Measurements from ENCODE around the gene COX4I1.

COX4I1 gene

DNA sequence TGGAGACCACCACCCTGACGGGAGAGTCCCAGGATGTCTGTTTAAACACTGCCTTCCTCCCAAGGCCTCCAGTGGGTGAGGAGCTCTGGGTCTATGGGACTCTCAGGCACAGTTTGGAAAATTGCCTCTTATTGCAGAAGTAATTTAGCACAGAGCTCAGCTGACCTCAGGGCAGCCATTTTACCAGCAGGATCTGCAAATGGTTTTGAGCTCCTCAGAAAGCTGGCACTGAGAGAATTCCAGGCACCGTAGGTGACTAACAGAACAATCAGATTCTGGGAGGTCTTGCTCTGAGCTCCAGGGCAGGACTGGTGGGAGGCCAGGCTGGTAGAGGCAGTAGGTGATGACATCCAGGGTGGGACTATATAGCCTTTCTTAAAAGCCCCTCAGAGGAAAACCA, 31.3 kb upstream of the COX4I1 start:
- no peak for DNase-seq

DNA sequence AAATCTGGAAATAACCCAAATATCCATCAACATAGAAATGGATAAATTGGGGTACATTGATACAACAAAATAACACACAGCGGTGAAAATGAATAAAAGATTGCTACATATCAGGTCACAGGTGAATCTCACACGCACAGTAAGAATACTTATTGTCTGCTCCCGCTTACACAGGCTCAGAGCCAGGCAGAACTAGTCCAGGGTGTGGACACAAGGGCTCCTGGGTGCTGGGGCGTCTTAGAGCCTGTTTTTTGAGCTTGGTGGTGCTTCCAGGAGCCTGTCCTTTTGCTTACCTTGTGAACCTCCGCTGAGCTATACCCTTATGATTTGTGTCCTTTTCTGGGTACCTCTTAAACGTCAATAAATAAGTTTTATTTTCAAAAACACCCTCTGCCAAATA, 28.8 kb upstream of the COX4I1 start:
- no peak for DNase-seq

DNA sequence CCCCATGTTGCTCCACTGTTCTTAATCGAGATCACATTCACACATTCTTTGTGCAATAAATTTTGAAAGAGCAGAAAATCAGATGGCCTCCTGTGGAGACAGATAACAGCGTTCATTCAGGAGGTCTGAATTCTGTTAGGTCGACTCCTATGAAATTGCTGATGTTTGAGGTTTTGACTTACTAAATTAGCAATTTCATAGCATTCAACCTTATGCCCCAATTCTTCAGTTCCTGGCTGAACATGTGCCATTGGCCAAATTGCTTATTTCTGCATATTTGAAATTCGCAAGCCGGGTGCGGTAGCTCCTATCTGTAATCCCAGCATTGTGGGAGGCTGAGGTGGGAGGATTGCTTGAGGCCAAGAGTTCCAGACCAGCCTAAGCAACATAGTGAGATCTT, 26.5 kb upstream of the COX4I1 start:
- no peak for DNase-seq

DNA sequence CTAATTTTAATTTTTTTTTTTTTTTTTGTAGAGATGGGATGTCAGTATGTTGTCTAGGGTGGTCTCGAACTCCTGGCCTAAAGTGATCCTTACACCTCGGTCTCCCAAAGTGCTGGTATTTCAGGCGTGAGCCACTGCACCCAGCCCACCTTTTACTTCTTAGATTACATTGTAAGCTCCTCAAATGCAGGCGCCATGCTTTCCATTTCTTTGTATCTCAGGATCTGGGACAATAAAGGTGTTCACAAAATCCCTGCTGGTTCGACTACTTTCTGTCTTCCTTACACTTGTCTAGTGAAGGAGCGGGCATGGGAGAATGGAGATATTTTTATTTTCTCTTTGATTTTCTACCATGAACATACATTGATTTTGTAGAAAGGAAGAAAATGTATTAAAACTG, 25.4 kb upstream of the COX4I1 start:
- no peak for DNase-seq

DNA sequence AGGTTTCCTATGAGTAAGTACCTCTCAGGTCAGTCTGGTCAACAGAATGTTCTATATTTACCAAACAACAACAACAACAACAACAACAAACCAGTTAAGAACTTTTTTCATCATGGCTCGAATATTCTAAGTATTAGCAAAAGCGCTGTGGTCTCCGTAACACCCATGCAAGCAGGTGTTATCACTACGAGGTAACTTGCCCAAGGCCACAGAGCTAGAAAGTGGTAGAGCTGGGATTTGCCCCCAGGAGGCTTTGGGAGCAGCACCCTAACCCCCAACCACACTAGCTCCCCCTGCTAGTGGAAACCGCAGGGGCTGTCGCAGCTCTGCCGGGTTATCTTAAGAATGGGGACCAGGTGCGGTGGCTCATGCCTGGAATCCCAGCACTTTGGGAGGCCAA, 24.7 kb upstream of the COX4I1 start:
- DNase-seq = no peak

DNA sequence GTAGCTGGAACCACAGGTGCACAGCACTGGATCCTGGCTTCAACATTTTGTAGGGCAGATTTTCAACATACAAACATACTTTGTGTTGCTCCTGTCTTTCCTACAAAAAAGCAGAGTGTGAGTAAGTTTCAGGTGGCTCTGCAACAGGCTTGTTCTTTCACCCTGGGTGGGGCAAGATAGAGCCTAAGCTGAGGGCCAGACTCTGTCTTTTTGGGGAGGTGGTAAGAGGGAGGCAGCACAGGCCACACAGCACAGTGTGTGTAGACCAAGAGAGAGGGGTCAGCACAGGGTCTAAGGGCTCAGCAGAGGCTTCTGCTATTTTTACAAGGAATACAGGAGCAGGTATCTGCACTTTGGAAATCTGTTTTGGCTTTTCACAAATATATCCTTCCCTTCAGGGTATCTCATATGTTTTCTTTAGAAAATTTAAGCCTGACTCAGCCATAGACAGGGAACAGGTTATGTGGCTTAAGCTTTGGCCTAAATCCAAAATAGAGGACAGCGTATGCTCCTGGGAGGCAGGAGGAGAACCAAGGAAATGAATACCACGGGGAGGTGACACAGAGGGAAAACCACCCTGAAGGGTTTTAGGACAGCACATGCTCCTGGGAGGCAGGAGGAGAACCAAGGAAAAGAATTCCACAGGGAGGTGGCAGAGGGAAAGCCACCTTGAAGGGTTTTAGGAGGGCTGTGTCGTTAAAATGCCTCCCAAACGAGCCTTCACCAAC, 21.7 kb upstream of the COX4I1 start:
- no peak for DNase-seq

DNA sequence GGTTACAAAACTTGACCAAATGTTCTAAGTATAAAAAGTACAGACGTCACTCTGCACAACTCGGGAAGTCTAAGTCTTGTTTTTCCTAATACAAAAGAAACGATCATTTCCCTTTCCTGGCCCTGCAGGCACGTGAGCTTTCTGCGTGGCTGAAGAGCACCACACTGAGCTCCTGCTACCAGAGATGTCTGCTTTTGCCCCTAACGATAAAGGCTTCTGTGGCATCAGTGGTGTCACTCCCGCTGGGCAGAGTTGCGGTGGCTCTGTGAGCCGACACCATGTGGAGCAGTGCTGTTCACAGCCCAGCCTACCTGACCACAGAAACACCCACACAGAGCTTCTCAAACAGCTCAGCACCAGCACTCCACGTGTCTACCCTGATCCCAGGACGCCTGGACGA, 20.6 kb upstream of the COX4I1 start:
- no peak for DNase-seq

DNA sequence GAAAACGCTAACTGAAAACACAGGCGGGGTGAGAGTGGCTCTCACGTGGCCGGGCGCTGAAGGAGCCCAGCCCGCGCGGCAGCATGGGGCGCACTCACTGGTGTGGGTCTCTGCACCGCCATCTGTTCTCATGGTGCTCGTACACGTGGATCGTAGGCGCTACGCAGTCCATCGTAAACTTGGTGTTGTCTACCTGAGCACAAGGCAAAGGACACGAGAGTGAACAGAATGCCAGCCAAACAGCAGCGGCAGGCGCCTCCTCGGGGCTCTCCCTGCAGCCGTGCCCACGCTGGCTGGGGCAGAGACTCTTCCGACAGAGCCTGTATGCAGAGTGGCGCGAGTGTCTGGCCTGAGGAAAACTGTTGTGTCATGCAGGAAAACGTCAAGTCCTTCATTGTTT, 19.2 kb upstream of the COX4I1 start:
- DNase-seq = no peak

DNA sequence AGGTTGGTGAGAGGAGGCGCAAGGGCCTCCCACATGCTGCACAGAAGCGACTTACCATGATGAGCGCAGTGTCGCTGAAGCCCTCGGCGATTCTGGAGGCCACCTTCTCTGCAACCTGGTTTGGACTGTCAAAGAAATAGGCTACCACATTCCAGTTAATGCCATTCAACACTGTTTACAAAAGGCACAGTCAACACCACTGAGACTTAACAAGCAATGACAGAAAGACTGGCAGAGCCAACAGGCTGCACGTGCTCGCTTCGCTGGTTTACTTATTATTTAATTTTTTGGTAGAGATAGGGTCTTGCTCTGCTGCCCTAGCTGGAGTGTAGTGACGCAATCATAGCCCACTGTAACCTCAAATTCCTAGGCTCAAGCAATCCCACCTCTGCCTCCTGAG, 18.3 kb upstream of the COX4I1 start:
- no peak for DNase-seq

DNA sequence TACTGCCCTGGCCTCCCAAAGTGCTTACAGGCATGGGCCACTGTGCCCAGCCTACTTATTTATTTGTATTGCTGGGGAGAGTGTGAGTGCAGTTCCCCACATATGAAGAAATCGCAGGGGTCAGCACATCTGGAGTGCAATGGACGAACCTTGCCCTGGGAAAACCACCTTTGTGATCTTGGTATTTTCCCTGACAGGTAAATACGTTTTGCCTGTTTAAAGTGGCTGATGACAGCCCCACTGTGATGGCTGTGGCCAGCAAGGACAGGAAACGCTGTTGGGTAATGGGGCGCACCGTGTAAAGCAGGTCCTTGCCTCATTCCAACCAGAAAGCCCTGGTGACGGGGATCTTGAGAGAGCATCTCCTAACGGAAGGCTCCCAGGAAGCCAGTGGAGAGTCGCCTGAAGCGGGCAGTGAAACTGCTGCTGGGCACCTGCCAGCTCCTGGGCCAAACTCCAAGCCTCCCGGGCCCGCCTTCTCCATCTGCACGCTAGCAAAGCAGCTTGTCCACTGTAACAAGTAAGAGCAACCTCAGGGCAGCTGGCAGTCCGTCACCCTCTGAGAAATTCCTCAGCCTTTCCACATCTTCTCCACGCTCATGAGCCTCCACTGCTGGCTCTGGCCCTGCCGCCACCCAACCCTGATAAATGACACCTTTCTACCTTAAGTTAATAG, 17.7 kb upstream of the COX4I1 start:
- DNase-seq = no peak

DNA sequence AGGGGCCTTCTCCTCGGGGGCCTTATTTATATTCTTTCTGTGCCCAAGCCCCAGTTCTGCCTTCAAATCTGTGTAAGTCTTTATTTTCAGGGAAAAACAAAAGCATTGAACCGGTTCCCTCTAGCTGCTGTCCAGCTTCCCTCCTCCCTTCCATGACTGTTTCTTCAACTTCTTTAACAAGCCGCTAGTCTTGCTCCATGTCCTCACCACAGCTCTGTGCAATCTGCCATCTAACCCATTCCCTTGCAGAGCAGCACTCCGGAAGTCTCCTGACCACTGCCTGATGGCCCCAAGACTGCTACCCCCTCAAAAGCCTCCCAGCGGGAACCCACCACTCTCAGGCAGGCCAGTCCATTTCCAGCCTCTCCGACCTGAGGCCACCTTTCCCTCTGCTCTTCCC, 17.0 kb upstream of the COX4I1 start:
- DNase-seq = no peak

DNA sequence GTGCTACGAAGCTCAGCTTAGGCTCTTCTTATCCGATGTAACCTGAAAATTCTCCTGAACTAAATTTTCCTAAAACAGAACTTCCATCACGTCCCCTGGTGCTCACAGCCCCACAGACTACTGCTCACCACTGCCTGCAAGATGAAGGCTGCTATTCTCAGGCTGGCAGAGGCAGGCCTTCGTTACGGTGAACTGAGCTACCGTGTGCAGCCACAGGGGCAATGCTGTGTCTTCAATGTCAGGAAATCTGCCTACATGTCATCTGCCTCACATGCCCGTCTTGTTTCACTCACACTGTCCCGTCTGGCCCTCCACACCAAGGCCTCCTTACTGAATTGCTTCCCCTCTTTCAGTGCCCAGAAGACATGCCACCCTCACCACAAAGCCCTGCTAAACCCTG, 16.1 kb upstream of the COX4I1 start:
- no peak for DNase-seq

DNA sequence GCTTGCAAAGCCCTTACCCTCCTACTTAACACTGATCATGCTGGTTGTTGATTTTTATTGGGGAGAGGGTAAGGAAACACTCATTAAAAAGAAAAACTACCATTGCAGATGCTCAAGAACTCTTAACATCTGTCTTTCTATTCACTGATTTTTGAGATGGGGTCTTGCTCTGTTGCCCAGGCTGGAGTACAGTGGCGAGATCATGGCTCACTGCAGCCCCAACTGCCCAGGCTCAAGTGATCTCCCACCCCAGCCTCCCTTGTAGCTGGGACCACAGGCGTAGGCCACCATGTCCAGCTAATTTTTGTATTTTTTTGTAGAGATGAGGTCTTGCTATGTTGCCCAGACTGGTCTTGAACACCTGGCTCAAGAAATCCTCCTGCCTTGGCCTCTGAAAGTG, 14.7 kb upstream of the COX4I1 start:
- no peak for DNase-seq

DNA sequence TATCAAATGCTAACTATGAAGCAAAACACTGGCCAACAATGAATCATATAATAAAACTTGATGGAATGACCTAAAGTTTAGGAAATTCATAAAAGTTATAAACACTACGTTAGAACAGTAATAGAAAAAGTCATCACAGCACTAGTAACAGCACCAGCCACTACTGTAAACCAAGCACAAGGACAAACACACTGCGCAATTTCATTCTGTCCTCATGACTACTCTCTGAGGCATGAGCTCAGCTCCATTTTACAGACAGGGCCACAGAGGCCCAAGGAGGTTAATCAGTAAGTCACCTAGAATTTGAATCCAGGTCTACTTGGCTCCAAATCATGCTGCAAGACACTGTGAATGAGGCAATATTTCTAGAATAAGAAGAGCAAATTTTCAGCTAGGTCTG, 13.6 kb upstream of the COX4I1 start:
- no peak for DNase-seq

DNA sequence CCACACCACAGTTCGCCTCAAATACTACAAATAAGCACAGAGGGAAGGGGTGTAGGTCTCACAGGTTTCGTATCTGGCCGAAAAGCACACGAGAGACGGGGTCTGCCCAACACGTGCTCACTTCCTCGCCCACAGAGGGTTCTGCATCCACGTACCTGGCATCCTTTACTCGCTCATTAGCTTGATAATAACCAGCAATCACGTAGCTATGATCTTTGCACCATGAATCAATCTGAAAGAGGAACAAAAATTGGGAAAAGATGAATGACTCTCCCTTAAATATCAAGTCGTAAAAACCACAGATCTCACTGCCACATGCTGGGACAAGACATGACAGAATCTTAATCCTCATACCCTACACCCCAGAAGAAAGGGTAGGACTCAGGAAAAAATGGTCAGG, 10.7 kb upstream of the COX4I1 start:
- DNase-seq = no peak

DNA sequence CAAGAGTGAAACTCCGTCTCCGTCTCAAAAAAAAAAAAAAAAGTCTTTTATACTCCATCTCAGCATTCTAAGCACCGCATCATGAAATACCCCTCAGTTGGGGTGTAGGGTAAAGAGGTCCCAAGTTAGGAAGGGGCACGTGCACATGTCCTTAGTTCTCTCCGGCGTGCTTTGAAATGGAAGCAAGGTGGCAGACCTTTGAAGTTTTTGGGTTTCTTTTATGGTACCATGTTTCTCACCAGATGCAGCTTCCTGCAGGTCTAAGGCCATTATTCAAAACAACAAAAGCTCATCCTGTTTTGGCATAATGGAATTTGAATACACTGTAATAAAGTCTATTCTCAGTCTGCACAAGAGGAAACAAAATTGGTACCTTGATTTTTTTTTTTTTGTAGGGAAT, 9.7 kb upstream of the COX4I1 start:
- no peak for DNase-seq

DNA sequence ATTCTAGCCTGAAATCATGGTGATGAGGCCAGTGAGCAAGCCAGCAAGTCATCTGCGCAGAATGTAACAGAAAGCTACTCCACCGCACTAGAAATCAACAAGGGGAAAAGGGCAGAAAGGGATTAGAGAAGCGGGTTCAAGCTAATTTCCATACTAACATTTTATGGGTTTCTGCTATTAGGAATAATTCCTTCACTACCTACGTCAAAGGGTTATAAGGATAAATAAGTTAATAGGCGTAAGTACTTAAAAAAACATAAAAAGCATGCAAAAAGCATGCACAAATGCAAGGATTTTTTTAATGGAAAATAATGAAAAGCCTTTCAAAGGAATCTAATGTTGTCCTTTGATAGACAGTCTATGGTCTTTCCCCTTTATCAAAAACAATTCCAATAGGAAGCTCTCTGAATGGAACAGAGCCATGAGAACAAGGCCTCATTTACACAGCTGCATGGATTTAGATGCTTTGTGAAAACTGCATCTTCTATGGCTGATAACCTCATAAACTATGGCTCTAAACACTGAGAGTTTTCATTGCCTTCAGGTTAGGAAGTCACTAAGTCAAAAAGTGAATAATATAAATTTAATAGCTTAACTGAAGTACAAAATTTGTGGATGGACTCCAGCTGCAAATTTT, 5.7 kb upstream of the COX4I1 start:
- no peak for DNase-seq

DNA sequence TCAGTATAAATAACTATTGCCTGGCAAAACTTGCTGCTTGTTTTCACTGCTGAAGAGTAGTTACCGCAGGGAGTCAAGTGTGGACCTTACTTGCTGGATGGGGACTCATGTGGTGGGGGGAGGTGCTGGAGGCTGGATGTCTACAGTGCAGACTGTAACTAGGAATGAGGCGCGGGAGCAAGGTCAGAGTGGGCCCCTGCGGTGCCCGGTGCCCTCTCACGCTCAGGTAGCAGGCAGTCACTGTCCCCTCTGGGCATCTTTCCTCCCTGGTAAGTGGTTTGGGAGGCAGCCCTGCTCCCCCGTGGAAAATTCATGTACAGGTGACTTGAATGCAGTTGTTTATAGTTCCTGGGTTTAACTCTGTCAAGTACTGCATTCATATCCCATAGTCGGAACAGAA, 4.8 kb upstream of the COX4I1 start:
- no peak for DNase-seq

DNA sequence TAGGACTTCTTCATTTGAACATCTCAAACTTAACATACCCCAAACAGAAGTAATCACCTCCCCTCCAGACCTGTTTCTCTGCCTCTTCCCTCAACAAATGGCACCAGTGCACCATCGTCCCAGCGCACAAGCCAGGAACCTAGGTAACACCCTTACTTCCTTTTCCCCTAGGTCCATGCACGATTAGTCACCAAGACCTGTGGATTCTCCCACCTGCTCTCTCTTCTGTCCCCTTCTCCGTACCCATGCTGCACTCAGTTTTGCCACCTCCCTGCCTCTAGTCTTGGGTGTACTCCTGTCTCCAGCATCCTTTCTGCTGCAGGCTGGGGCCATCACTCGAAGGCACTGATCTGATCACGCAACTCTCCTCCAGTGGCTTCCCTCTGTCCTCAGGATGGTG, 3.3 kb upstream of the COX4I1 start:
- no peak for DNase-seq

DNA sequence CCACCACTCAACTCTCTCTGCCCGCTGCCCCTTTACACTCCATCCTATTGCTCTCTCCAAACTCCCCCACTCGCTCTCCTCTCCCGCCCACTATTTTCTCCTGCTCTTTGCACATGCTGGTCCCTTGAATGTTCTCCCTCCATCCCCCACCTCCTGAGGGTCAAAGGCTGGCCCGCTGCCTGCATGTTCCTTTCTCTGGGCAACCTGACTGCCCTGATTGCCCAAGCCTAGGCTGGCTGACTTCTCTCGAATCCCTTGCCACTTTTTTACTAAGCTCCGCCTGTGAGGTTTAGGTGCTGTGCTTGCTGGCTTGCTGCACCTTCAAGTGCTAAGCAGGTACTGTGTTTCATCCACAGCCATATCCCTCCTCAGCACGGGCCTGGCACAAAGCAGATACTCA, 2.9 kb upstream of the COX4I1 start:
- no peak for DNase-seq

DNA sequence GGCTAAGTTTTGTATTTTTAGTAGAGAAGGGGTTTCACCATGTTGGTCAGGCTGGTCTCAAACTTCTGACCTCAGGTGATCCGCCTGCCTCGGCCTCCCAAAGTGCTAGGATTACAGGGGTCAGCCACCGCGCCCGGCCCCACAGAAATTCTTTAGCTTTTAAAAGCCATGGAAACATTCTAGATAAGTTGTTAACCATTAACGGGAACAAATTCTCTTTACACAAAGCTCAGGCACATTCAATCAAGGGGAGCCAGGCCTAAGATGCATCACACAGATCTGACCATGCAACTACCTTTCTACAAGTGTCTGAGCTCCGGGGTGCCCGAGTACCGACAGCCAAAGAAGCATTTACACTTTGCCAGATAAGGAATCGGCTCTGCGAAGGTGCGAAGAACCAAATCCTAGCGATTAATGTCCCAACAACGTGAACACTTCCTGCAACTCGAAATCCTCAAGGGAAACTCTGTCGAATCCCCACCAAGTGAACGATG, 1.2 kb upstream of the COX4I1 start:
- DNase-seq = no peak

DNA sequence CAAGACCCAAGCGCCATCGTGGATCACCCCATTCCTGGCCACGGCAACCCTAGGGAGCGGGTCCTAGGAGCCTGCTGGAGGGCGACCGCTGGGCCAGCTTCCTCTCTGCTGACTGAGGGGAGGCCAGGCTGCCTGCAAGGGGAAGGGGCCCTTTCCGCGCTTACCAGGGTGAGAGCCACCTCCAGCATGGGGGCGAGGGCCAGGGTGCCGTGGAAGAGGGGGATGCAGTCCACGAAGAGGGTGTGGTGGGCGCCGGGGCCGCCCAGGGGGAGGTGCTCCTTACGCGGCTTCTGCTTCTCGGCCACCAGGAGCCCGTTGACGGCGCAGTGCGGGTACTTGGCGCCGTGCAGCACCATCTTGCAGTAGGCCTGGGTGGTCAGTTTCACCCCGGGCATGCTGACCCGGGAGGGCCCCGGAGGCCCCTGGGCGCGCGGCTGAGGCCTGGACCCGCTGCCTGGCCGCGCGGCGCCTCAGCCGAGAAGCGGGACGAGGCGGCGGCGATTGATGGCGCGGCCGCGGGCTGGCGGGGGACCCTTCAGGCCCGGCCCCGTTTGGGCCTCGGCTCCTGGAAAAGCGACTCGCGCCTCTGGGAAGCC, 496 bp upstream of the COX4I1 start:
- DNase-seq = no peak

DNA sequence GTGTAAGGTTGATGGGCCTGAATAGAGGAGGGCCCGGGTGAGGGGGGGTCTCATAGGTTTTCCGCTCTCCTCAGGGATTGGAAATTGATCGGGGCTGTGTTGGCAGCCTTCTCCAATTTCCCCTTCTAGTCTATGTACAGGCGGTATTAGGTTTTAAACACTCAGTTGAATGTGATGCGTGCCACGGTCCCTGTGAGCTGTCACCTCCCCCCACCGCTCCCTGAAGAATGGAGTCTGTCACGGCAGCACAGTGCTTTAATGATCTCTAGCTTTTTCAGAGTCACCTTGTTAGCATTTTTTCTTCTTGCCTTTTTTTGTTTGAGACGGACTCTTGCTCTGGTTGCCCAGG, 800 bp downstream of the COX4I1 start:
- no peak for DNase-seq

DNA sequence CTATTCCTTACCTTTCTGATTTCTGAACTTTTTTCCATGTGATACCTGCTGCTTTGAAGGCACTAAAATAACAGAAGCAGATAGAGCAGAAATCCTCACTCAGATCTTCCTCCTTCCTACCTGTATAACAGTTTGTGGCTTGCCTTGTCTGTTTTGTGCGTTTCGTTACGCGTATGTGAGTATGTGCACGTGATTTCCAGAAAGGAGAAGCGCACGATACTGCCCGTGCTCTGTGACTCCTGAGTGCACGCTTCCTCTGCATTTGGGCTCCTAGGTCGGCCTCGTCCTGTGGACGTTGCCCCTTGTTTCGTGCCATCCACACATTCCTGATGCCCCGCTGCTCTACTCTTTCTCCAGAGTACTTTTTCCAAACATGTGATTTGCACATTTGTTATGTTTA, 4.1 kb downstream of the COX4I1 start:
- DNase-seq = no peak

Data from NCI-H774 (cell line).